GM06990 (cell line): ENCODE data around the gene TAS2R7.

Source experiments
- DNase-seq: peaks from one replicate; pipeline ENCODE4 v3.0.0-alpha.2; 2011; ENCODE audit not compliant: insufficient read length; ENCODE audit errors: extremely low read depth
- H3K27me3 ChIP-seq: replicated peaks from 2 replicates; pipeline ENCODE4 v1.6.0; 2011; ENCODE audit warnings: low read length; ENCODE audit not compliant: control insufficient read depth, insufficient read depth
- H3K36me3 ChIP-seq: 2 replicates; pipeline ENCODE4 v1.5.1; 2011; ENCODE audit warnings: low read length; ENCODE audit not compliant: control insufficient read depth, insufficient read depth
- H3K4me3 ChIP-seq: replicated peaks from 2 replicates; pipeline ENCODE4 v1.5.1; 2011; ENCODE audit warnings: low read depth, mild to moderate bottlenecking, control low read depth, low read length
- CTCF ChIP-seq: IDR thresholded peaks from 2 replicates; pipeline ENCODE4 v1.5.1; 2011; ENCODE audit warnings: low read length, control low read depth, mild to moderate bottlenecking, inconsistent platforms; ENCODE audit not compliant: insufficient read depth, poor library complexity, severe bottlenecking

TAS2R7 gene

DNA sequence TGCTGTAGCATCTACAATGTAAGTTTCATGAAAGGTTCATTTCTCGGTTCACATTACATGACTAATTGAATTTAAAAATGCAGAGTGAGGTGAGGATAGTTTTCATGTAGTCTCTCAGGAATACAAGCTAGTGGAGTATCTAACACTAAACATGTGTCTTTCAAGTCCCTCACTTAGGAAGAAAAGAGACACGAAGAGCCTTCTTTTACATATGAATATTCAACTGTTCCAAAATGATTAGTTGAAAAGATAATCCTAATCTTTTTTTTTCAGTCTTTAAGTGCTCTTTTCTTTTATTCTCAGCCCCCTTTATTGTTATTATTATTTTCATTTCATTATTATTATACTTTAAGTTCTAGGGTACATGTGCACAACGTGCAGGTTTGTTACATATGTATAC, 36.0 kb upstream of the TAS2R7 start:
- no peak for DNase-seq
- no peak for TF ChIP-seq CTCF
- H3K4me3 ChIP-seq = no peak overlapping the region
- no peaks in the 10 kb centered on the region for H3K27me3 ChIP-seq
- H3K36me3 ChIP-seq = no peaks in the 10 kb centered on the region

DNA sequence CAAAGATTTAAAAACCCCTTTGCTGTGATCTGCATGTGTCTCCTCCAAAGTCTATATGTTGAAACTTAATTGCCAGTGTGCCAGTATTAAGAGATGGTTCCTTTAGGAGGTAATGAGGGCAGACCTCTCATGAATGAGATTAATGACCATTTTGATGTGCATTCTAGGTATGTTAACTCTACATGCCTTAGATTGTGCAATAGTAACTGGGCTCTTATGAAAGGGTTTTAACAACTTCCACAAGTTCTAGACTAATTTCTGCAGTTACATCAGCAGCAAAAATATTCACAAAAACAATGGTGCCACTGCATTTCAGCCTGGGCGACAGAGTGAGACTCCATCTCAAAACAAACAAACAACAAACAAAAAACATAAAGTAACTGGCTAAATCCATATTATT, 27.6 kb upstream of the TAS2R7 start:
- H3K36me3 ChIP-seq = no peaks in the 10 kb centered on the region
- DNase-seq = no peak
- no peaks in the 10 kb centered on the region for H3K27me3 ChIP-seq
- H3K4me3 ChIP-seq = no peak overlapping the region
- no peak for TF ChIP-seq CTCF

DNA sequence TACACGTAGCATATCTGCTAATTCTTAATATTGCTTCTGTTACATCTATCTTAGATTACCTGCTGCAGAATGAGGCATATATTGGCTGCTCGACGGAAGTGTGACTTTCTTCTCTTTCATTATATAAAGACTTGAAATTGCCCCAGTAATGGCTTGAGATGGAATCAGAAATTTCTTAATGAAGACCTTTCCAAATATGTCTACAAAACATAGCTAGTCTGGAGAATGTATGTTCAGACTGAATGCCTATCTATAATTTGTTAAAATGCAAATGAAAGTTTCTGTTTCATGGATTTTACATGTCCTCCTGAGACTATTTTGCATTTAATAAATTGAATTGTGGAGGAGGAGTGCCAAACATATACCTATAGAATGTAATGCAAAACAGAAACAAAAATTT, 23.8 kb upstream of the TAS2R7 start, which contains the start of gene TAS2R10:
TSS of gene TAS2R10 (minus strand) at position 101 of the 400 bp plus-strand sequence. CDS start at position 12, 89 bp downstream.
- no peaks in the 10 kb centered on the region for H3K27me3 ChIP-seq
- H3K36me3 ChIP-seq = no peaks in the 10 kb centered on the region
- TF ChIP-seq CTCF = no peak
- no peak for DNase-seq
- no peak within 1 kb of the TSS for H3K4me3 ChIP-seq

DNA sequence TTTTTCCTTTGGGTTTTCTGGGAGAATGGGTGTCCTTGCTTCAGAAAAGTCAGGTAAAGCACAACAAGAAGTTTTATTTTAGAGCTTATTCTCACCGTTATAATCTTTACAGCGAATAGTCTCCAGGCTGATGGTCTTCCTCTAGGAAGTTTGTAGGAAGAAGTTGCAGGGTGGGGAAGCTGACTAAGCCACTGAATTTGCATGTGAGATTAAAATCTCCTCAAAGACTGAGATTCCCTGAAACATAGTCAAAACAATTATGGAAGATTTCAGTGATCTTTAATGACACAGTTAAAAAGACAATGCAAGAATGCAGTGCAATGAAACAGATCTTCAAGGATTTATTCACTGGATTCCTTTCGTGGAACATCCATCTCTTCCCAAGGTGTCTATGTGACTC, 22.5 kb upstream of the TAS2R7 start:
- Histone ChIP-seq H3K36me3 (no peaks in the 10 kb centered on the region), H3K4me3 (no peak overlapping the region), H3K27me3 (no peaks in the 10 kb centered on the region)
- no peak for TF ChIP-seq CTCF
- DNase-seq = no peak

DNA sequence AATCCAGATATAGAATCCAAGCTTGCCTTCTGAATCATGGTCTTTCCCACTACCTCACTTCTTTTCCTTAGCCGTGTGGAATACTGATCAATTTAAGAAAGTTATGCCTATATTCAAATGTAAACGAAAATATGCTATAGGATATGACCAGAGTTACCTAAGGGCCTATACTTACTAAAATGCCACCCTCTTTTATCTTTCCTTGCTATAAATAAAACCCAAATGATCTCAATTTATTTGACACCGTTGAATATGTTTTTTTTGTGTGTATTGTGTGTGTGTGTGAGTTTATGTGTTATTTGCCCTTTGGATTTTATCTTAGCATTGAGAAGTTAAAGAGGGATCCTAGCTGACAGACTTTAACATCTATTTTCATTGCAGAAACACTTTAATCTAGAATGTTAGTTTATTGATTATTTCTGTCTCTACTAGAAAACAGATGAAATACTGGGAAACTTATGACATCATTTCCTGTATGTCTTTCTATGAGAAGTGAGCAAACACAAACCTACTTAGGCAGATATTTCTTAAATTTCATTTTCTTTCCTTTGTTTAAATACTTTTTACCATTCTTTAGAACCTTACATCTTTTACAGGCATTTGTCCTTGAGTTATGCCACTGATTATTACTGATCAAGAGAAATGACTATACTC, 9.6 kb upstream of the TAS2R7 start:
- Histone ChIP-seq H3K36me3 (no peaks in the 10 kb centered on the region), H3K4me3 (no peak overlapping the region), H3K27me3 (no peaks in the 10 kb centered on the region)
- no peak for TF ChIP-seq CTCF
- DNase-seq = no peak

DNA sequence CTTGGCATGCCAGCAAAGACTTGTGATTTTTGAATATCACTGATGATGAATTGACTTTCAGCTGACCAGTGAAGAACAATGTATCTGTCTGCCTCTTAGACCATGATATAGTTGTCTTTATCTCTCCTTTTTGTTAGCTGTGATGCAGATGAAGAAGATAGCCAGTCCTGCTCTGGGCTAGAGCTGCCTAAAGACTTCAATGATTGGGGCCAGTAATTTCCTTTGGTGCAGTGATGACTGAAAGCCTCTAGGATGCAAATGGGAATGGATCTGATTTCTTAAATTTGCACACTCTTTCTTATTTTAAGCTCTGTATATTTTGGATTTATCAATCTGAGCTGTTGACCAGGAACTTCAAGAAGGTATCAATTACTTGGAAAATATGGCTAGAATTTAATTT, 7.6 kb upstream of the TAS2R7 start, which contains the start of gene TAS2R9:
TSS of gene TAS2R9 (minus strand) at position 101 of the 400 bp plus-strand sequence. CDS start at position 8, 93 bp downstream.
- H3K4me3 ChIP-seq = no peak within 1 kb of the TSS
- H3K36me3 ChIP-seq = no peaks in the 10 kb centered on the region
- no peak for TF ChIP-seq CTCF
- DNase-seq = no peak
- H3K27me3 ChIP-seq = no peaks in the 10 kb centered on the region
